H1 (cell line): Measurements from ENCODE around the gene NR3C2. TPM values are rescaled to one million over a fixed set of nuclear protein-coding genes. Genes with fewer than 3 reads are reported as not detected.

ENCODE experiments used
- CTCF ChIA-PET: fragments of 300-600 bp; sonication (Branson Sonifier 250); formaldehyde crosslinking; loops from one replicate; lab custom pipeline; 2021; ENCODE audit not compliant: partially characterized antibody; lab: Charles Lee
- POLR2A ChIA-PET: fragments of 300-600 bp; sonication (Branson Sonifier 250); formaldehyde crosslinking; loops from one replicate; lab custom pipeline; 2021; ENCODE audit warnings: inconsistent platforms; ENCODE audit not compliant: partially characterized antibody; lab: Charles Lee
- DNase-seq, 2 experiments: peaks; one replicate each; pipeline versions ENCODE4 v3.0.0 to v3.0.0-alpha.2; 2010 to 2022; ENCODE audit warnings: low spot score in 2 of 2, low read depth in 1 of 2, mixed read lengths in 1 of 2
- FAIRE-seq: peaks from 2 replicates; lab custom pipeline; 2011; peaks lifted over from hg19 to GRCh38; lab: Jason Lieb, UNC
- H2AFZ ChIP-seq: 2 replicates; pipeline ENCODE4 v1.8.1; 2012; ENCODE audit warnings: low read length, inconsistent platforms
- H2AK5ac ChIP-seq: 2 replicates; pipeline ENCODE4 v1.6.1; 2013; ENCODE audit warnings: low read depth, low read length
- H2BK120ac ChIP-seq: replicated peaks from 2 replicates; pipeline ENCODE3; 2013; ENCODE audit warnings: low read depth, low read length, inconsistent platforms
- H2BK12ac ChIP-seq: 2 replicates; pipeline ENCODE4 v1.6.1; 2013; ENCODE audit warnings: low read depth, low read length
- H2BK15ac ChIP-seq: 2 replicates; pipeline ENCODE4 v1.6.1; 2013; ENCODE audit warnings: low read length
- H2BK20ac ChIP-seq: 2 replicates; pipeline ENCODE4 v1.6.1; 2013; ENCODE audit warnings: low read length
- H2BK5ac ChIP-seq: 2 replicates; pipeline ENCODE4 v1.6.1; 2013; ENCODE audit warnings: low read depth, low read length
- H3K14ac ChIP-seq: 2 replicates; pipeline ENCODE4 v1.6.1; 2013; ENCODE audit warnings: inconsistent platforms; ENCODE audit not compliant: insufficient read length
- H3K18ac ChIP-seq: 2 replicates; pipeline ENCODE4 v1.6.1; 2013; ENCODE audit warnings: low read length; ENCODE audit errors: extremely low read depth
- H3K23ac ChIP-seq: 2 replicates; pipeline ENCODE4 v1.6.1; 2013; ENCODE audit warnings: inconsistent platforms; ENCODE audit not compliant: insufficient read length
- H3K23me2 ChIP-seq: 2 replicates; pipeline ENCODE4 v1.6.1; 2013; ENCODE audit warnings: low read depth, low read length
- H3K27ac ChIP-seq: 2 replicates; pipeline ENCODE4 v1.6.1; 2011; ENCODE audit warnings: low read depth, low read length, inconsistent platforms
- H3K27me3 ChIP-seq, 4 experiments: replicated peaks in 1 of 4; 1 replicate in 1 of 4; 2 replicates in 3 of 4; pipeline versions ENCODE4 v1.6.1 to v1.8.1; 2011 to 2013; ENCODE audit warnings: low read length in 3 of 4, mild to moderate bottlenecking in 3 of 4, inconsistent platforms in 2 of 4, mixed read lengths in 2 of 4, moderate library complexity in 1 of 4; ENCODE audit not compliant: control insufficient read depth in 3 of 4, insufficient read depth in 3 of 4; ENCODE audit errors: extremely low read depth in 1 of 4
- H3K36me3 ChIP-seq, 4 experiments: 2 replicates each; pipeline versions ENCODE4 v1.6.1 to v1.8.1; 2011 to 2013; ENCODE audit warnings: mild to moderate bottlenecking in 4 of 4, low read length in 3 of 4, moderate library complexity in 2 of 4, control low read depth in 1 of 4, inconsistent platforms in 1 of 4; ENCODE audit not compliant: insufficient read depth in 4 of 4, control insufficient read depth in 2 of 4
- H3K4ac ChIP-seq: replicated peaks from 2 replicates; pipeline ENCODE3; 2013; ENCODE audit warnings: low read length, low read depth, mixed read lengths, inconsistent platforms; ENCODE audit not compliant: insufficient read length
- H3K4me1 ChIP-seq, 4 experiments: replicated peaks in 1 of 4; 1 replicate in 1 of 4; 2 replicates in 3 of 4; pipeline versions ENCODE4 v1.6.1 to v1.8.1; 2011 to 2013; ENCODE audit warnings: low read length in 3 of 4, inconsistent platforms in 2 of 4, mixed read lengths in 1 of 4; ENCODE audit not compliant: insufficient read depth in 4 of 4, control insufficient read depth in 3 of 4
- H3K4me2 ChIP-seq, 2 experiments: 2 replicates each; pipeline versions ENCODE4 v1.6.1 to v1.8.1; 2011 to 2013; ENCODE audit warnings: low read depth in 2 of 2, low read length in 2 of 2, control low read depth in 1 of 2, inconsistent platforms in 1 of 2, mild to moderate bottlenecking in 1 of 2; ENCODE audit not compliant: insufficient read depth in 1 of 2
- H3K4me3 ChIP-seq, 4 experiments: fragments of 200-600, 300-600 bp in 1 of 4; sonication (generic), shearing (Covaris generic), sonication (Bioruptor Twin) in 1 of 4; 2 replicates each; pipeline versions ENCODE4 v1.5.1 to v1.8.1; 2011 to 2016; ENCODE audit warnings: low read length in 4 of 4, low read depth in 3 of 4, control low read depth in 2 of 4, inconsistent platforms in 2 of 4, mild to moderate bottlenecking in 2 of 4, mixed read lengths in 1 of 4, moderate library complexity in 1 of 4; ENCODE audit not compliant: insufficient read depth in 2 of 4; ENCODE audit errors: extremely low read depth in 1 of 4
- H3K56ac ChIP-seq: replicated peaks from 2 replicates; pipeline ENCODE3; 2013; ENCODE audit warnings: low read depth, mild to moderate bottlenecking, mixed read lengths, low read length, inconsistent platforms; ENCODE audit not compliant: insufficient read length
- H3K79me1 ChIP-seq: 2 replicates; pipeline ENCODE4 v1.6.1; 2013; ENCODE audit warnings: low read depth, low read length, control low read depth
- H3K79me2 ChIP-seq, 2 experiments: 2 replicates each; pipeline versions ENCODE4 v1.6.1 to v1.8.1; 2012 to 2013; ENCODE audit warnings: low read length in 2 of 2, mild to moderate bottlenecking in 2 of 2, inconsistent platforms in 1 of 2; ENCODE audit not compliant: insufficient read depth in 2 of 2, control insufficient read depth in 1 of 2
- H3K9ac ChIP-seq, 4 experiments: replicated peaks in 1 of 4; 1 replicate in 1 of 4; 2 replicates in 3 of 4; pipeline versions ENCODE4 v1.6.1 to v1.8.1; 2011 to 2013; ENCODE audit warnings: low read depth in 3 of 4, low read length in 3 of 4, control low read depth in 2 of 4, mild to moderate bottlenecking in 2 of 4, moderate library complexity in 2 of 4, inconsistent platforms in 1 of 4; ENCODE audit errors: extremely low read depth in 1 of 4
- H3K9me3 ChIP-seq, 2 experiments: 2 replicates each; pipeline versions ENCODE4 v1.6.1 to v1.8.1; 2012 to 2013; ENCODE audit warnings: mild to moderate bottlenecking in 2 of 2, moderate library complexity in 2 of 2, control low read depth in 1 of 2, inconsistent platforms in 1 of 2, low read depth in 1 of 2, low read length in 1 of 2, mixed read lengths in 1 of 2; ENCODE audit not compliant: insufficient read depth in 2 of 2
- H4K20me1 ChIP-seq, 2 experiments: replicated peaks in 1 of 2; 2 replicates each; pipeline versions ENCODE3 to v1.8.1; 2011 to 2013; ENCODE audit warnings: inconsistent platforms in 2 of 2, low read length in 2 of 2, mild to moderate bottlenecking in 1 of 2; ENCODE audit not compliant: insufficient read depth in 2 of 2, control insufficient read depth in 1 of 2
- H4K5ac ChIP-seq: 2 replicates; pipeline ENCODE4 v1.6.1; 2013; ENCODE audit warnings: low read length, low read depth, mixed read lengths, inconsistent platforms; ENCODE audit not compliant: insufficient read length
- H4K8ac ChIP-seq: 2 replicates; pipeline ENCODE4 v1.8.0; 2013; ENCODE audit warnings: mild to moderate bottlenecking, moderate library complexity, low read length, inconsistent platforms; ENCODE audit not compliant: insufficient read depth; ENCODE audit errors: extremely low read depth
- H4K91ac ChIP-seq: replicated peaks from 2 replicates; pipeline ENCODE3; 2013; ENCODE audit warnings: low read length, mixed read lengths, inconsistent platforms; ENCODE audit not compliant: insufficient read length
- ASH2L ChIP-seq: fragments of 200-600, 300-600 bp; sonication (generic); IDR thresholded peaks from one replicate; pipeline ENCODE4 v1.7.1; 2017; ENCODE audit warnings: low read length
- BRCA1 ChIP-seq: IDR thresholded peaks from 2 replicates; pipeline ENCODE4 v1.6.1; 2012; ENCODE audit warnings: low read depth, low read length, improper control_type of control experiment
- CHD1 ChIP-seq: IDR thresholded peaks from 2 replicates; pipeline ENCODE4 v1.6.1; 2012; ENCODE audit warnings: low read depth, low read length, improper control_type of control experiment
- CREB1 ChIP-seq: IDR thresholded peaks from 2 replicates; pipeline ENCODE4 v1.6.1; 2012; ENCODE audit warnings: inconsistent platforms
- CTBP2 ChIP-seq: IDR thresholded peaks from 2 replicates; pipeline ENCODE4 v1.7.0; 2011; ENCODE audit warnings: borderline replicate concordance, mild to moderate bottlenecking, moderate library complexity, mixed read lengths, low read length; ENCODE audit not compliant: insufficient read depth, insufficient read length
- EGR1 ChIP-seq: IDR thresholded peaks from 2 replicates; pipeline ENCODE4 v1.6.1; 2011; ENCODE audit warnings: low read depth, low read length, borderline replicate concordance
- KDM1A ChIP-seq: fragments of 200-600, 300-600 bp; sonication (generic); IDR thresholded peaks from 2 replicates; pipeline ENCODE4 v1.7.1; 2016; ENCODE audit warnings: mild to moderate bottlenecking, low read length, borderline replicate concordance
- KDM4A ChIP-seq: IDR thresholded peaks from one replicate; pipeline ENCODE4 v1.7.1; 2012; ENCODE audit warnings: low read depth, mild to moderate bottlenecking, moderate library complexity, low read length, inconsistent platforms; ENCODE audit not compliant: severe bottlenecking
- POLR2AphosphoS5 ChIP-seq: IDR thresholded peaks from 2 replicates; pipeline ENCODE4 v1.6.1; 2011; ENCODE audit warnings: low read depth, low read length
- RAD21 ChIP-seq, 2 experiments: IDR thresholded peaks in 1 of 2; conservative IDR thresholded peaks in 1 of 2; 2 replicates each; pipeline ENCODE4 v1.6.1; 2011; ENCODE audit warnings: low read depth in 2 of 2, low read length in 2 of 2, improper control_type of control experiment in 1 of 2, inconsistent platforms in 1 of 2, mild to moderate bottlenecking in 1 of 2, moderate library complexity in 1 of 2
- SP2 ChIP-seq: IDR thresholded peaks from 2 replicates; pipeline ENCODE4 v1.6.1; 2012; ENCODE audit warnings: mild to moderate bottlenecking, low read length, inconsistent platforms
- TEAD4 ChIP-seq: IDR thresholded peaks from 2 replicates; pipeline ENCODE4 v1.6.1; 2012; ENCODE audit warnings: low read depth, low read length, inconsistent platforms, mixed read lengths
- YY1 ChIP-seq: IDR thresholded peaks from 2 replicates; pipeline ENCODE4 v1.6.1; 2011; ENCODE audit warnings: low read depth, mild to moderate bottlenecking, low read length
- ZNF274 ChIP-seq: IDR thresholded peaks from 2 replicates; pipeline ENCODE4 v1.7.0; 2012; ENCODE audit warnings: low read length, borderline replicate concordance; ENCODE audit errors: extremely low read depth
- WGBS, 2 experiments: shearing (Covaris generic) in 1 of 2; methylation state at CpG; one replicate each; pipeline versions ENCODE4 v1.1.6 to v1.1.7; 2013 to 2015; ENCODE audit warnings: low lambda C conversion rate in 2 of 2, mixed read lengths in 2 of 2, inconsistent platforms in 1 of 2, low coverage in 1 of 2, missing lambda C conversion rate in 1 of 2; ENCODE audit not compliant: insufficient replicate concordance in 2 of 2, insufficient coverage in 1 of 2, insufficient read length in 1 of 2; ENCODE audit errors: extremely low coverage in 1 of 2, missing lambda C conversion rate in 1 of 2; 5-methylcytosine and 5-hydroxymethylcytosine counted together
- polyA plus RNA-seq, 7 experiments: library from polyadenylated mRNA; depleted of rRNA in 3 of 7; stranded (reverse) in 5 of 7; unstranded in 2 of 7; fragments of >200 nt in 5 of 7; fragments of 200-250 nt in 2 of 7; gene quantifications; 1 replicate in 5 of 7; 2 replicates in 1 of 7; 4 replicates in 1 of 7; pipeline versions ENCODE4 v1.2.1 to v1.2.3, GENCODE V29; 2011 to 2013; ENCODE audit warnings: missing spikeins in 2 of 7, mixed read lengths in 2 of 7
- total RNA-seq: library from RNA; stranded (reverse); fragmentation: NEBNext Ultra II Directional; extraction: Animal tissue kit (Norgen Biotek cat#: 25700); gene quantifications from 2 replicates; pipeline ENCODE4 v1.2.1, GENCODE V29; 2021
- TF ChIP-seq, protein P1 (sequence below): IDR thresholded peaks from 2 replicates; pipeline ENCODE4 v1.6.1; 2012; ENCODE audit warnings: inconsistent platforms

The NR3C2 gene
- total and polyA plus RNA-seq, 2 of the 8 experiments (the other 6 are each of a cell fraction or from before 2014, with no cell fraction given) = 0.80 to 3.9 TPM

DNA sequence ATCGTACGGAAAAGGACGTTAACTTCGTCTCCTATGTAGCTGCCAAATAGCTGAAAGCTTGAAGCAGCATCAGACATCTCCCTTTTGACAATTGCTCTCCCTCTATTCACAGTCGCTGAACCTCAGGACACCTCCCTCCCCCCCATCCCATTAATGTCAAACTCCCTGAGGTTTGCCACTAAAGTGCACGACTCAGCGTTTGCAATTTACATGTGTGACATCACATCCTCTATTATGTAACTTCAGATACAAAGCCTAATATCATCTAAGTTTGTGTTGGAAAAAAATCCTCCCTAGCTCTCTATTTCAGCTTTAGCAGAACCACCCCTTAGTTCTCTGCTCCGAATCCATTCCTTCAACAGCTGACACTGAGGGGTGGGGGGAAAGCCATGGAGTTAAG, 5.5 kb upstream of the NR3C2 start:
- H4K20me1 ChIP-seq = no peaks in the 10 kb centered on the region
- no peak overlapping the region for H3K23ac ChIP-seq
- H3K4me3 ChIP-seq = no peak overlapping the region
- H3K27ac ChIP-seq = no peak overlapping the region
- H4K91ac ChIP-seq = no peak overlapping the region
- ChIA-PET POLR2A (no interaction called here), CTCF (interaction anchor here (0.6 to 1.3 kb wide), 3 partner anchors 14 to 154 kb away, joined by 3 read pairs; no protein-coding TSS in a partner anchor)
- no peak overlapping the region for H2BK12ac ChIP-seq
- H3K14ac ChIP-seq = no peak overlapping the region
- no peak overlapping the region for H3K9ac ChIP-seq
- no peak overlapping the region for H2AFZ ChIP-seq
- H3K9me3 ChIP-seq = no peaks in the 10 kb centered on the region
- H3K56ac ChIP-seq = no peak overlapping the region
- H2BK5ac ChIP-seq = no peak overlapping the region
- no peak overlapping the region for H3K18ac ChIP-seq
- no peak overlapping the region for H2BK15ac ChIP-seq
- peaks cover 8 to 32% (median 25%) of the 10 kb centered on the region in 4 experiments for H3K27me3 ChIP-seq
- H4K5ac ChIP-seq = no peak overlapping the region
- 51% methylated on average over 8 of the region's 8 CpGs; no CpG with 5 or more reads in 1 of the 2 experiments for WGBS, 2 experiments
- H2BK20ac ChIP-seq = no peak overlapping the region
- no peak overlapping the region for H4K8ac ChIP-seq
- H3K36me3 ChIP-seq = no peaks in the 10 kb centered on the region
- H3K4ac ChIP-seq = no peak overlapping the region
- no peak overlapping the region for H2BK120ac ChIP-seq
- peaks cover 23% of the 10 kb centered on the region for H3K23me2 ChIP-seq
- H3K79me1 ChIP-seq = no peaks in the 10 kb centered on the region
- TF ChIP-seq ZNF274 (no peak), YY1 (no peak), POLR2AphosphoS5 (no peak), KDM1A (no peak), KDM4A (no peak), CHD1 (no peak), BRCA1 (no peak), ASH2L (no peak), TEAD4 (no peak), RAD21 (IDR thresholded peaks at IDR 0.05 in 1 of 2, conservative IDR thresholded peaks at IDR 0.05 in 1 of 2; ENCODE audit: low read depth in 2 of 2, low read length in 2 of 2) (no peak), SP2 (no peak), CTBP2 (no peak), EGR1 (no peak), CREB1 (no peak)
- TF ChIP-seq, protein P1, sequence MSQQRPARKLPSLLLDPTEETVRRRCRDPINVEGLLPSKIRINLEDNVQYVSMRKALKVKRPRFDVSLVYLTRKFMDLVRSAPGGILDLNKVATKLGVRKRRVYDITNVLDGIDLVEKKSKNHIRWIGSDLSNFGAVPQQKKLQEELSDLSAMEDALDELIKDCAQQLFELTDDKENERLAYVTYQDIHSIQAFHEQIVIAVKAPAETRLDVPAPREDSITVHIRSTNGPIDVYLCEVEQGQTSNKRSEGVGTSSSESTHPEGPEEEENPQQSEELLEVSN = no peak
- peaks cover 0 to 7% (median 0%) of the 10 kb centered on the region in 4 experiments; a peak in 2 of 7 replicates for H3K4me1 ChIP-seq
- FAIRE-seq = no peak
- no peak overlapping the region for H2AK5ac ChIP-seq
- H3K79me2 ChIP-seq = no peaks in the 10 kb centered on the region
- no peak for DNase-seq
- no peak overlapping the region for H3K4me2 ChIP-seq
